ENCODE results near the gene TNF. TPM values are rescaled to one million over a fixed set of nuclear protein-coding genes. Genes with fewer than 3 reads are reported as not detected.

The TNF gene
- total RNA-seq, 4 donors from 2014 or later, result not detected

GRCh38 chr6:31533455-31533841 is 41.9 kb upstream of the TNF start:
- Histone ChIP-seq H3K27ac (no peak overlapping the region), H3K27me3 (no peaks in the 10 kb centered on the region), H3K4me1 (peaks cover 0 to 21% (median 0%) of the 10 kb centered on the region in 4 donors), H3K36me3 (peaks cover 0 to 94% (median 56%) of the 10 kb centered on the region in 3 donors), H3K4me3 (no peak overlapping the region), H3K9me3 (no peaks in the 10 kb centered on the region)
- TF ChIP-seq POLR2A (IDR thresholded peaks at IDR 0.05), result no peak
- TF ChIP-seq EP300 (IDR thresholded peaks at IDR 0.05), result no peak
- TF ChIP-seq CTCF (IDR thresholded peaks at IDR 0.05), result no peak
- WGBS, 2 donors, result 72 to 88% methylated on average over 1 of the region's 1 CpG
- DNase-seq (ENCODE audit: low spot score in 2 of 2), result no peak

GRCh38 chr6:31534011-31534410 is 41.4 kb upstream of the TNF start:
- no peak for DNase-seq (ENCODE audit: low spot score in 2 of 2)
- no peak overlapping the region for H3K27ac ChIP-seq
- TF ChIP-seq POLR2A (IDR thresholded peaks at IDR 0.05) (no peak), EP300 (IDR thresholded peaks at IDR 0.05) (no peak)
- H3K36me3 ChIP-seq, result peaks cover 0 to 100% (median 62%) of the 10 kb centered on the region in 3 donors
- H3K27me3 ChIP-seq, result no peaks in the 10 kb centered on the region
- peaks cover 0 to 27% (median 4%) of the 10 kb centered on the region in 4 donors for H3K4me1 ChIP-seq
- 92% methylated on average over 6 of the region's 6 CpGs for WGBS, 2 donors
- no peak overlapping the region for H3K4me3 ChIP-seq
- no peaks in the 10 kb centered on the region for H3K9me3 ChIP-seq

GRCh38 chr6:31534521-31535040 is 40.8 kb upstream of the TNF start:
- DNase-seq (ENCODE audit: low spot score in 2 of 2), result no peak
- peaks cover 0 to 32% (median 9%) of the 10 kb centered on the region in 4 donors for H3K4me1 ChIP-seq
- TF ChIP-seq POLR2A (IDR thresholded peaks at IDR 0.05) (no peak), EP300 (IDR thresholded peaks at IDR 0.05) (no peak), CTCF (IDR thresholded peaks at IDR 0.05) (no peak)
- peaks cover 0 to 100% (median 63%) of the 10 kb centered on the region in 3 donors for H3K36me3 ChIP-seq
- WGBS, 2 donors, result 87 to 89% methylated on average over 24 of the region's 24 CpGs
- no peaks in the 10 kb centered on the region for H3K27me3 ChIP-seq
- no peak overlapping the region for H3K27ac ChIP-seq
- H3K9me3 ChIP-seq, result no peaks in the 10 kb centered on the region
- no peak overlapping the region for H3K4me3 ChIP-seq

- WGBS, 2 donors, result 38 to 41% methylated on average over 2 of the region's 2 CpGs
- no peaks in the 10 kb centered on the region for H3K27me3 ChIP-seq
- no peak overlapping the region for H3K4me3 ChIP-seq
- TF ChIP-seq POLR2A (IDR thresholded peaks at IDR 0.05), result no peak
- H3K9me3 ChIP-seq, result no peaks in the 10 kb centered on the region
- H3K4me1 ChIP-seq, result peaks cover 4 to 44% (median 18%) of the 10 kb centered on the region in 4 donors
- H3K36me3 ChIP-seq, result peaks cover 0 to 97% (median 60%) of the 10 kb centered on the region in 3 donors
- H3K27ac ChIP-seq, result no peak overlapping the region
- DNase-seq (ENCODE audit: low spot score in 2 of 2), result no peak
These were observed 39.6 kb upstream of the TNF start for GRCh38 chr6:31535538-31536324.

GRCh38 chr6:31538805-31539400 is 36.5 kb upstream of the TNF start:
- Histone ChIP-seq H3K4me3 (peak overlapping the region in 1 of 4 donors; percentile 76), H3K36me3 (peaks cover 0 to 65% (median 39%) of the 10 kb centered on the region in 3 donors), H3K4me1 (peaks cover 4 to 55% (median 25%) of the 10 kb centered on the region in 4 donors), H3K27ac (peak overlapping the region in 1 of 4 donors; percentile 99), H3K9me3 (no peaks in the 10 kb centered on the region), H3K27me3 (no peaks in the 10 kb centered on the region)
- TF ChIP-seq POLR2A (IDR thresholded peaks at IDR 0.05) (no peak), EP300 (IDR thresholded peaks at IDR 0.05) (no peak), CTCF (IDR thresholded peaks at IDR 0.05) (no peak)
- no peak for DNase-seq (ENCODE audit: low spot score in 2 of 2)
- 62 to 67% methylated on average over 6 of the region's 6 CpGs for WGBS, 2 donors

GRCh38 chr6:31540640-31541039 is 34.7 kb upstream of the TNF start:
- Histone ChIP-seq H3K27me3 (no peaks in the 10 kb centered on the region), H3K4me3 (peak overlapping the region; percentile 65 to 84 (median 74)), H3K27ac (peak overlapping the region; percentile 93 to 99 (median 98)), H3K36me3 (peaks cover 0 to 47% (median 28%) of the 10 kb centered on the region in 3 donors), H3K9me3 (no peaks in the 10 kb centered on the region), H3K4me1 (peaks cover 4 to 55% (median 25%) of the 10 kb centered on the region in 4 donors)
- 8 to 11% methylated on average over 4 of the region's 4 CpGs for WGBS, 2 donors
- no peak for DNase-seq (ENCODE audit: low spot score in 2 of 2)
- TF ChIP-seq POLR2A (IDR thresholded peaks at IDR 0.05) (no peak), CTCF (IDR thresholded peaks at IDR 0.05) (no peak), EP300 (IDR thresholded peaks at IDR 0.05) (no peak)

All from tibial nerve (tissue), 4 donors.